Activated naive CD4-positive, alpha-beta T cell treated with Interleukin-2 at 50 U/mL for 16 hours (primary cell): Measurements from ENCODE around the gene THSD7B.

Source experiments
- DNase-seq: peaks from one replicate; pipeline ENCODE4 v3.0.0-alpha.2; 2020

Gene THSD7B

DNA sequence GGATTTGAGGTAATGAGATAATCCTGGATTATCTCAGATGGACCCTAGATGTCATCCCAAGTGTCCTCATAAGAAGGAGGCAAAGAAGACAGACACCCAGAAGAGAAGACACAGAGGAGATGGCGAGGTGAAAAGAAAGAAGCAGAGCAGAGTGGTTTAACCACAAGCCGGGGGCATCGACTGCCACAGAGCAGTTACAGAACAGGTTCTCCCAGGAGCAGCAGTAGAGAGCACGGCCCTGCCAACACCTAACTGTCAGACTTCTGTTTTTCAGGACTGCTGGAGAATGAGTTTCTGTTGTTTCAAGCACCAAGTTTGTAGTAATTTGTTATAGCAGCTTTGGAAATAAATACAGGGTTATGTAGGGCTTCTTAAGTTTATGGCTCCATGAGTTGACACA, 437.0 kb downstream of the THSD7B start:
- no peak for DNase-seq

GRCh38 chr2:137205324-137205723, 440.0 kb downstream of the THSD7B start:
- no peak for DNase-seq

DNA sequence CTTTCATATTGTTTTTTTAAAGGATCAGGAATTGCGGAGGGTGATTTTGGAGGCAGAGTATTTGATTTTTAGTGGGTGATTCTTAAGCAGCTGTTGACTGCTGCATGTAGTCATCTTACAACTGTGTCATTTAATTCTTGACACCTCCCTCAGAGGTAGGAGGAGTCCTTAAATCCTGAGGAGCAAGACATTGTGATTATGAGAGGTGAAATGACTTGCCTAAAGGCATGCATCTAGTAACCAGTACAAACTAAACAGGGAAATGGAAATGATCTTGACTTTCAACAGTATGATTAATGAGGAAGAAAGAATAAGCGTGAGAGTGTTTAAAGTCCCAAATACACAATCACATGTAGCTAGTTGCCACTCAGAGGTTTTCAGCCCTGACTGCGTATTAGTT, 440.7 kb downstream of the THSD7B start:
- DNase-seq, result no peak

GRCh38 chr2:137207030-137207429, 441.7 kb downstream of the THSD7B start:
- DNase-seq, result no peak

- no peak for DNase-seq
These were observed 443.1 kb downstream of the THSD7B start for GRCh38 chr2:137208431-137208891.

- no peak for DNase-seq
These were observed 444.7 kb downstream of the THSD7B start for GRCh38 chr2:137210039-137210438.

GRCh38 chr2:137211761-137212160, 446.4 kb downstream of the THSD7B start:
- no peak for DNase-seq

DNA sequence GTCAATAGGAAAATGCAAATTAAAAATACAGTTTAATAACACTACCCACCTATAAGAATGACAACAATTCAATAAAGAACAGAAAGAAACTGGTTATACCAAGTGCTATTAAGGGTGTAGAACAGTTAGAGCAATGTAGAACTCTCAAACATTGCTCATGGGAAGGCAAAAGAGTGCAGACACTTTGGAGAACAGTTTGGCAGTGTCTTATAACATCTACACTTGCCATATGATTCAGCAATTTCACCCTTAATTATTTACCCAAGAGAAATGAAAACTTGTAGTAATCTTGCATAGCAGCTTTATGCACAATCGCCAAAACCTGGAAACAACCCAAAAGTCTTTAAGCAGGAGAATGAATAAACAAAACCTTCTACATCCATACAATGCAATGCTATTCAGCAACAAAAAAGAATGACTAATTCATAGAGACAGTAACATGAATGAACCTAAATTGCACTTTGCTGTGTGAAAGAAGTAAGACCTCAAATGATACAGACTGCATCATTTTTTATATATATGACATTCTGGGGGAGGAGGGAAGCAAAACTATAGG, 455.2 kb downstream of the THSD7B start:
- DNase-seq, result no peak

DNA sequence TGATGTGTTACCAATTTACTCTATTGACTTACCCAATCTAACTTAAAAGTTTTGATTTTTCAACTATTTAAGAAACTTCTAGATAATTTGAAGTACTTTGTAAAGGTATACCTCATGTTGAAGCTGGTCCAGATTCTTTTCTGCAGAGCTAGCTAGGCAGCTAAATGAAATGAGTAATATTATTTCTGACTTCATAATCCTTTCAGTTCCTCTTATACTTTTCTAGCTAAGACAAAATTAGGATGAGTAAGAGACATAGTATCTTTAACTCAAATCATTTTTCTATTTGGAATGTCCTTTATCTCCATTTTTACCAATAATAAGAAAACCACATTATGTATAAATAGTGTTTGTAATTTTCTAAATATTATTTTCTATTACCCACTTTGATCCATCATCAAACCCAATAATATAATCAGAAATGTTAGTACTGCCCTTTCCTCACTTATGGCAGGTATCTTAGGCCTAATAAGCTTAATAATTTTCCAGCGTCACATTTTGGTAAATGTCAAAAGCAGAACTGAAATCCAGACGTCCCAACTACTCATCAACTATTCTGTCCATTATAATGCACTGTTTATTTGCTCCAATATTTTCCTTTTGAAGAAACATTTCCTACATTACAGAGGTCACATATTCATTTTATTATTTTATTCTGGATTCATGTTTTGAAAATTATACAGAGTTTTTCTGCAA, 456.6 kb downstream of the THSD7B start:
- no peak for DNase-seq

DNA sequence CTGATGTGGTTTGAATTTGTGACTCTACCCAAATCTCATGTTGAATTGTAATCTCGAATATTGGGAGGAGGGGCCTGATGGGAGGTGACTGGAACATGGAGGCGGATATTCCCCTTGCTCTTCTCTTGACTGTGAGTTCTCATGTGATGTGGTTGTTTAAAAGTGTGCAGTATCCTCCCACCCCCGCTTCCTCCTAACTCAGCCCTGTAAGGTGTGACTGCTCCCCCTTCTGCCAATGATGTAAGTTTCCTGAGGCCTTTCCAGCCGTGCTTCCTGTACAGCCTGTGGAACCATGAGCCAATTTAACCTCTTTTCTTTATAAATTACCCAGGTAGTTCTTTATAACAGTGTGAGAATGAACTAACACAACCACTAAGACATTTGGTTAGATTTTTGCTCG, 458.4 kb downstream of the THSD7B start:
- DNase-seq, result no peak

DNA sequence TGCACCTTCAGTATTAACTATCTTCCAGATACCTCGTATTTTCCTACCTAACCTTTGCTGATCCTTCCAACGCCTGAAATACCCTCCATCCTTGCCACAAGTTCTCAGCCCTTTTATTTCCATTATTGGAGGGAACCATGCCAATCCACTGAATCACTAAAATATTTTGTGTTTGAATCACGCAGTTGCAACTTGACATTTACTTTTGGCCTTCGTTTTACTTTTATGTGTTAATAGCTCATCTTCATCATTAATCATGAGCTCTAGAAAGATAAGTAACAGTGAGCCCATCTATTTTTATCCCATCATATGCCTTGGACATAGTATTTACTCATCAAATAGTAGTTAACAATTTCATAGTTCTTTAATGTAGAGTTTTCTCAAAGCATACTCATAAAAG, 463.2 kb downstream of the THSD7B start:
- DNase-seq, result no peak

DNA sequence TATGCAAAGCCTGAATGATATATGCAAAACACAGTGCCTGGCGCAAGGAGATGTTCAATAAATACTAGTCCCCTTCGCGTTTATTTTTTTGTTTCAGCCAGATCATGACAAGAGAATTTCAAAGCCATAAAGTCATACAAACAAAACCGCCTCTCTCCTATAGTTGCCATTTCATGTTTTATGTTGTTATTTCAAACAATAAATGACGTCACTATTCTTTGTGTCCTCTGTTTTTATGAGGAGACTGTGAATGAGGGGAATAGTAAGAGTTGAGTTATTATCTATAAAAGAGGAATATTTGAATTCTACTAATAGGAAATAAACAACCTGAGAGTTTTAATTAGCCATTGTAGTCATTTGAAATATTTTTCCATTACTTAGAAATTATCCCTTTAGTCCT, 464.5 kb downstream of the THSD7B start:
- DNase-seq, result no peak

GRCh38 chr2:137231628-137232027, 466.3 kb downstream of the THSD7B start:
- no peak for DNase-seq

DNA sequence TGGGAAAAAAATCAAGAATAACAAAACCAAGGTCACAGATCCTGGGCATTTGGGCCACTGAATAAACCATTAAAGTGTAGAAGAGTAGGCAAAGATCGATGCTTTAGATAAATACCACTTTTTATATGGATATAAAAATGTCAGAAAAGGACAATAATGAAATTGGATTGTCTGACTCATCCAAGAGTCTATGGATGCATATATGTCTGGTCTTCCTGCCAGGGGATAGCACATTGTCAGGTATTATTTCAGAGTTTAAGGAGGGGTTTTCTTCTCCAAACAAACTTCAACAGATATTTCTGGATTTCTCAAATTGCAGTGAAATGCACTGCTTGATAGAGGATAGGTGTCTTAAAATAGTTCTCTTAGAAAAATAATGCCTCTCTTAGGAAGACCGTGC, 466.7 kb downstream of the THSD7B start:
- DNase-seq, result no peak

- DNase-seq, result no peak
These were observed 467.7 kb downstream of the THSD7B start for GRCh38 chr2:137233091-137233490.

DNA sequence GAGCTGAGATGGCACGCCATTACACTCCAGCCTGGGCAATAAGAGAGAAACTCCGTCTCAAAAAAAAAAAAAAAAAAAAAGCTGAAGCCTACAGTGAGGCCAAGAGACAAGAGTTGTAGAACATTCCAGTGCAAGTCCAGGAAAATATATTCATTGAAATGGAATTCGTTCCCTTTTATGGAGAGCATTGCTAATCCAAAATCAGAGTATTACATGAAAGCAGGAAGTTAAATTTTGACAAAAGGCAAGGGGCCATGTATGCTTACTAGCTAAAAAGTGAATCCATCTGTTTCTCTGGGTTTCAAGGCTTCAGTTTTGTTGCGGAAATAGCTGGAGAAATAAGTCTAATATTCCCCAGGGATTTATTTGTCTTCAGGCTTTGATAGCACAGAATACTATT, 471.7 kb downstream of the THSD7B start:
- no peak for DNase-seq

GRCh38 chr2:137238065-137238464, 472.7 kb downstream of the THSD7B start:
- DNase-seq, result no peak

DNA sequence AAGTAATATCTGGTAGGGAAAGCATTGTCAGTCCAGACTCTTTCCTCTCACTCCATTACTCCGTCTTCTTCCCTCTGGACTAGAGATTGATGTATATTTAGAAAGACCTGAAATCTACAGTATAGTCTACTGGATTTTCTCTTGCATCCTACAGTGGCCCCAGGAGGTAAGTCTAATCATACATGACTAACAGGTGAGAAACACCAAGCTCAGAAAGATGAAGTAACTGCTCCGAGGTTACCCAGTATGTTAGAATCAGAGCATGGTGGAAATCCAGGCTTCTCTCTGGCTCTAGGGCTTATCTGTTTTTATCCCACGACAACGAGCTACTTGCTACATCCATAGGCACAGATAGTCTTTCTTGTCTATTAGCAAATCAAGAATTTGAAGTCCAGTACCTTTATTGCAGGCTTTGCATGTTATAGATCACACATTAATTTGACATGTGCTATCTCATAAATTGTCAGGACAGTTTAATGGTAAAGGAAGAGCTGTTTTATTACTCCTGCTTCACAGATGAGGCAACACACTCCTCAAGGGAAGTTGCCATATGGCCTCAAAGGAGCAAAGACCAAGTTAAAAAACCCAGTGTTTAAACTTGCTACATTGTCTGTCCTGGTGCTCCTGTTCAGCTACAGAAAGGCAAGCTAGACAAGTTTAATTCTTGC, 484.3 kb downstream of the THSD7B start:
- DNase-seq, result no peak

- DNase-seq, result no peak
These were observed 485.1 kb downstream of the THSD7B start for GRCh38 chr2:137250401-137250800.

- no peak for DNase-seq
These were observed 485.7 kb downstream of the THSD7B start for GRCh38 chr2:137251045-137251444.

DNA sequence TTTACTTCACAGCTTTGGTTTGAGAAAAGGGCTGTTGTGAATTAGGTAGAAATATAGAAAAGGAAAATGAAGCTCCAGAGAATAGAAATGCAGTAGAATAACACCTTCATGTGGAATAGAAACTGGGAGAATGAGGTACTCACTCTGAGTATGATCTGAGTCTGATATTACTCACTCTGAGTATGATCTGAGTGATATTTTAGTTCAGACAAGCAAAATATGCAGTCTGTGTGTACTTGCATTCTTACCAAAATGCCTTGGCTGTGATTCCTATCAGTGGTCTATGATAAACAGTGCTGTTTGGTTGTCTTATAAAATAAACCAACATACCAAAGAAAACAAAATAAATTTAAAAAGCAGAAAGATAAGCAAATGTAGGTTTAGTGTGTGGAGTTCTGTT, 487.6 kb downstream of the THSD7B start:
- DNase-seq, result no peak

DNA sequence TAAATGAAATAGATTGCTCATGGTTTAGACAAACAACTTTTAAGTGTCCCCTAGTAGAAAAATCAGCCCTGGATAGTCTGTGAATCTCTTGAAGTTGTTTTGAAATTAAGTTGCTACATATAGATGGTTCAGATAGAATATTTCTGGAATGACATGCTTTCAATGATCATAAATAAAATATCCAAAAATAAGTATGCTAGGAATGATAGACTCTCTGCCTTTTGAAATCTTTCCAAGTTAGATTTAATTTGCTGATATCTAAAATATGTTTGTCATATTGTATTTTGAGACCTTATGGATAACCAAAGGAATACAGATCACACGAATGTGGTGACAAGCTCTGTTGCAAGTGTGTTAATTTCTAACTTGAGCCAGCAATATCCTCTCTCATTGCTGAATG, 488.7 kb downstream of the THSD7B start:
- DNase-seq, result no peak

DNA sequence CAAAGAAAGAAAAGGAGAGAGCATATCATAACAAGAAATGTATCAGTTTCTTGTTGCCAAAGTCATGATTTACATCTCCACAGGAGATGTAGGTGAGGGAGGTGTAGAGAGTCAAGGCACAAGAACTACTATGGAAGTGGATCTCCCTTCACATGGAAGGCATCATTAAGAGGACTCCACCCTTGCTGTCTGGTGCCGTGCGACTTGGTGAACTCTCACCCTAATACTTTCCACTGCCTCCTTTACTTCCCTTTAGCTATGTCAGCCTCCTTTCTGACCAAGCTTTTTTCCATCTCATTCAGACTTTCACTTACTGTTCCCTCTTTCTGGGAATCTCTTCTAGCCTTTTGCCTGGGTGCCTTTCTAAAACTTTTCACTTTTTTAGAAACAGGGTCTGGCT, 490.0 kb downstream of the THSD7B start:
- DNase-seq, result no peak

DNA sequence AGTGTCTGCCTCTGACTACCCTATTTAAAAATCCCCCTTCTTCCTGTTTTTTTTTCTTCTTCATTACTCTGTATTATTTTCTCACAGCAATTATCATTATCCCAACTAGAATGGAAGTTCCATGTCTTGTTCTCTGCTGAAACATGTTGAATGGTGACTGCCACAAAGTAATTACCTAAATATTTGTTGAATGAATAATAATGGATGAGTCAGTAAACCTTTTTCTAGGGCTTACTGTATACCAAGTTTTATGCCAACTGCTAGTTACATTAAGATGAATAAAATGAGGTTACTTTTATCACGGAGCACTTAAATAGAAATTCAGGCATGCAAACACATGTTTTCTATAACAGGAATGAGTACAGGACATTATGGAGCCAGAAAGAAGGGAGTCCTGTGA, 490.6 kb downstream of the THSD7B start:
- DNase-seq, result no peak
